Endometrium (tissue), 2 donors: ENCODE data around the gene BLNK.
"Not testable (repeated sequence)": the region's sequence is repeated elsewhere in the genome, so short reads cannot be mapped to it uniquely, and the experiment has no call there.

ENCODE experiments used
- FAIRE-seq: peaks from 2 replicates; lab custom pipeline; 2012; peaks lifted over from hg19 to GRCh38; lab: Jason Lieb, UNC
- donor health status: control.
- donor health status: control.

BLNK gene

DNA sequence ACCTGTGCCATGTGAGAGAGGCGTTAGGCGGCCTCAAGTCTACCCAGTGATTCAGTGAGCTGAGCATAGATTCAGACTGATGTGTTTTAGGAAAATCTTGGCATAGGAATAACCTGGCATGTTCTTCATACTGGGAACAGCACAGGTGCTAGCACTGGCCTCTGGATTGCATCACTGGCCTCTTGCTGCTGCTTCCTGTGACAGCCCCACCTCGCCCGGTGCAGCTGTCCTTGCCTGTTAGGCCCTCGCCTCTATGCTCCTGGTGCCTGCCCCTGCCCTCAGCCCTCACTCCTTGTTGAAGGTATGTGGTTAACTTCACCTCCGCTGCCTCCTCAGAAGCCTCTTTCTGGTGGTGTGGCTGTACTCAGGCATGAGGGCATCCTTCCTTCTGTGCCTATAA, 46.2 kb downstream of the BLNK start:
- no peak for FAIRE-seq

DNA sequence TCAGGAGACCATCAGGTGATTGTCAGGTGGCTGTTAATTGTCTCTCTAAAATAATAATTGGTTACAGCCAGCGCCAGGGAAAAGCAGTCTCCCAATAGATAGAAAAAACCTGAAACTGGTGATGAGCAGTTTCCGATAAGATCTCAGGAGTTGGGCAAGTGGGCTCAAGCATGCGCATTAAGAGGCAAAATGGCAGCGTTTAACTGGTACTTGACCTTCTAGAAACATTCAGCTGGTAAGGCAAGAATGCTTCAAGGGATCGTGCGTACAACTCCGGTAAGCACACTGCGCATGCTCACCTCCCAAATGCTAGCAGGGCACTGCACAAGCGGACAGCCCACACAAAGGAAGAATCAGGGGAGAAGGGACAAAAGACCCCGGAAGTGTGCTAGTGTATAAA, 48.5 kb downstream of the BLNK start:
- no peak for FAIRE-seq

DNA sequence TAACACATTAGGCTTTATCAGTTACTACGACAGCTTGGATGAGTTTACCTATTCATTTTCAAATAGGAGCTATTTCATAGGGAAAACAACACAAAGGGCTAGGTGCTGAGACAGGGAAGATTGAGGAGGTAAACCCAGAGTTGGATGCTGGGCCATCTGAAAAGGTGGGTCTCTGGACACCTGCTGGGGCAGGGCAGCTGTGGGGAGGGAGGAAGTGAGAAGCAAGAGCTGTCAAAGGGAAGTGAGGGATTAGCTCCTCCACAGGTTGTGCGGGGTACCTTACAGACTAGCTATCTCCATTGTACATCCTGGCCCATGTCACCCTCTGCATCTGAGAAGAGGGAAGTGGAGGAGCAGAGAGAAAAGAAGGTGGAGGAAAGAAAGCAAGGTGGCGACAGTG, 48.9 kb downstream of the BLNK start:
- no peak for FAIRE-seq

GRCh38 chr10:96218826-96219225, 52.5 kb downstream of the BLNK start:
- FAIRE-seq, result no peak

GRCh38 chr10:96217711-96218110, 53.7 kb downstream of the BLNK start:
- no peak for FAIRE-seq

DNA sequence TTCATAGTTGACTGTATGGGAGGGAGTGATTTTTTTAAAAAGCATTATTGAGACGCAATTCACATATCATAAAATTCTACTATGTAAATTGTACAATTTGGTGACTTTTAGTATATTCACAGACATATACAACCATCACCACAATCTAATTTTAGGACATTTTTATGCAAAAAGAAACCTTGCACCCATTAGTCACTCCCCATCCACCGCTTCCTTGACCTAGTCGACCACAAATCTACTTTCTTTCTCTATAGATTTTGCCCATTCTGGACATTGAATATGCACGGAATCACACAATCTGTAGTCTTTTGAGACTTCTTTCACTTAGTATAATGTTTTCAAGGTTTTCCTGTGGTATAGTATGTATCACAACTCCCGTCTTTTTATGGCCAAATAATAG, 54.6 kb downstream of the BLNK start:
- FAIRE-seq, result no peak

DNA sequence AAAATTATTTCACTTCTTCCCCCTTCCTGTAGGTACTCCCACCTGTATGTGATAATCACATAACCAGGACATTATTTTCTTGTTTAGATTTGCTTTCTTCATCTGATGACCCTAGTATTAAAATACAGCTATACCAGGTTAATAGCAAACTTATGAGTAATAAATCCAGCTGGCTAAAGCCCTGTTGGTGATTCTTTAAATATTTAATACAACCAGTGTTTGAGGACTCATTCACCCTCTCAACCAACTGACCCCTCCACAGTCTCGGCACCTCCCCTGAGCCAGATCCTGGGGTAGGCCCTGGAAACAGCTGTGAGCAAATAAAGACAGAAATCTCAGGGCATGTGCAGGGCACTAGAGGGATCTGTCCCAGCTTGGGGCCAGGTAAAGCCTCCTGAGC, 58.5 kb downstream of the BLNK start:
- no peak for FAIRE-seq

DNA sequence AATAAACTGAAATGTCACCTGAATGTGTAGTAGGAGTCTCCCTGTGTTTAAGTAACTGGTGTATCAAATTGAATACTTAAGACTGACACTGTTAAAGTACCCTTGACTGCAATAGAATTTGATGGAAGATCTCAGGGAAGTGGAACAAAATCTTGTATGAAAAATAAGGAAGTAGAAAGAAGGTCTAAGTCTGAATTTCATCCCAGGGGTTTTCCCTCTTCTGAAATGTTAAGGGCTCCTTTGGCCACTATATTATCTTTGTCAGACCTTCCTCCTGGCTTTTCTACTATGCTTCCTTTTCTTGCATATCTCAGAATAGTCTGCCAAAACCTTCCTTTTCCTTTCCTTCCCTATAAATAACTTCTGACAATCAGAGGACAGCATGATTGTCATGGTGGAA, 59.6 kb downstream of the BLNK start:
- FAIRE-seq, result no peak

DNA sequence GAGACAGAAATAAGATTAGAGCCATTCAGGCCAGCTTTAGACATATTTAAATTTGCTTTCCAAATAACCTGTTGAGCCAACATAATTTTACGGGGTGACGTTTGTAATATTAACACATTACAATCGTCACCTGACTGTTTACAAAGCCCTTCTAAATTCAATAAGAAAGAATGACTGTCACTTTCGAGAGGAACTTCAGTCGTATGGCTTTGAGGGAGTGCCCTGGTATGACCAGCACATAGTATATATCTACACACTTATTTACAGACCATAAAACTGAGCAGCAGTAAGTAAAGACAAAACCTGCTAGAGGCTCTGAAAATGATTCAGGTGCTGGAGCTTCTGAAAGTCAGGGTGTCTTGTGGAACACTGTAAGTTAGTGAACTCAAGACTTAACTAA, 62.4 kb downstream of the BLNK start:
- no peak for FAIRE-seq

DNA sequence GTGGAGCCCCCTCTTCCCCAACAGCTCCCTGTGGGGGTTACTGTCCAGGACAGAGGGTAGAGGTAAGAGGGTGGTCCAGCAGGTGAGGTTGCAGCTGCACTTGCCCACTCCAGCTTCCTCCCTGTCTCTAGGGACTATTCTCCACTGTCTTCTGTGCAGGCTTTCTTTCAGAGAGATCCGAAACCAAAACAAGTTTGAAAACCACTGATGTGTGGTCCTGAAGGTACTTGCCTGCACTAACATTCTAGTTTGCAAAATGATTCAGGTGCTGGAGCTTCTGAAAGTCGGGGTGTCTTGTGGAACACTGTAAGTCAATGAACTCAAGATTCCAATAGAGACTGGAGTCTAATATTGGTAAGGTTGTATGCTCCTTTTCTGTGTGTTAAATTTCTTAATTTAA, 63.1 kb downstream of the BLNK start:
- no peak for FAIRE-seq

DNA sequence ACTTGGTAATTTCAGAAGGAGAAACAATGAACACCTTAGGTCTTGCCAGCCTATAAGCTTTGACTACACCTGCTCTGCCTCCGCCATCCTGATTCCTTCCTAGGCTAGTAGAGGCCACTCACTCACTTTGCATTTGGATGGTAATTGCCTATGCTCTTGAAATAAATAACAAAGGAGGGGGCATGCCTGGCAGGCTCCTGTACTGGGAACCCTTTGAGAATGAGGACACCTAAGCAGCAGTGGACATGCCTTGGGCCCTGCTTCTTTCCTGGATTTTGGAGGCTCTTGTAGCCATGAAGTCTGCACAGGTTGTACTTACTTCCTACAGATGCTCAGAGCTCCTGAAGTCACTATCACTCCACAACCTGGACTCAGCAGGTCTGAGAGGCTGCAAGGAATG, 65.8 kb downstream of the BLNK start:
- FAIRE-seq, result no peak

DNA sequence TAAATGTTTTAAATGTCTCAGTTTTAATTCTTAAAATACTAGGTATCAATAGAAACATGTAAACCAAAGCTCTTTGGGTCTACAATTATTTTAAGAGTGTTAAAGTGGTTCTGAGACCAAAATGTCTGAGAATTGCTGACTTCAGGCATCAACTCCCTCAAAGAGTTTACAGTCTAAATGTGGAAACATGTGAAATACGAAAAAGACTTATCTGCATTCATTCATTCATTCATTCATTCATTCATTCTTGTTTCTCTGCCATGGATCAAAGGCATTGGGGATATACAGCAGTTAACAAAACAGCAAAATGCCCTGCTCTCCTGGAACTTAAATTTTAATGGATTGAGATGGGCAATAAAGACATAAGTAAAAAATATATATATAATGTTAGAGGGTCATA, 69.8 kb downstream of the BLNK start:
- no peak for FAIRE-seq

DNA sequence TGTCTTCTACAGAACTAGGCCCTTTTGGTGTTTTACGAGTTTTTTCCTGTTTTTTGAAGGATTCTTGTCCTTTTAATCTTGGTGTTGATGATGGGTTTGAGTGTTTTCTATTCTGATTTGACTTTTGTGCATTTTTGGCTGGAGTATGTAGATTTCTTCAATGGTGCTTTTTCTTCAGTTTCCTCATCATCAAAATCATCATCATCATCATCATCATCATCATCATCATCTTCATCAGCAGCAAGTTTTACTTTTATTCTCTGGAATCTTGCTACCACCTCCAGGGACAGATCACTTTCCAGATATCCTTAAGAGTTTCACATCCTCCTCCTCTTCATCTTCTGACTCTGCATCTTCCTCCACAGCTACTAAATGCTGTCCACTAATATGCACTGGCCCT, 81.9 kb downstream of the BLNK start:
- not testable (repeated sequence) for FAIRE-seq

DNA sequence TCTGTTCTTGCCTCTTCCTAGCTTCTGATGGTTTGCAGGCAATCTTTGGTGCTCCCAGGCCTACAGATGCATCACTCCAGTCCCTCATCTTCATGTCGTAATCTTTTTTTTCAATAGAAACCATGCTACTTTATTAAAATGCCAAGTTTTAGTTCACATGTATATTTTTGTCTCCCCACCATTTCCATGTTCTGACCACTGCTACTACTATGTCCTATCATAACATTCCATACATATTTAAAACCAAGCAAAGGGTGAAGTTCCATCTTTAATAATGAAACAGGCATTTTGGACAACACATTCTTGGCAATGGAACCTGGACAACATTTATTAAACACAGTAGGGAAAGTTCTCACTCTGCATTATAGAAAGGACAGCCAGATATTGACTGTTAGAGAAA, 82.5 kb downstream of the BLNK start:
- no peak for FAIRE-seq

DNA sequence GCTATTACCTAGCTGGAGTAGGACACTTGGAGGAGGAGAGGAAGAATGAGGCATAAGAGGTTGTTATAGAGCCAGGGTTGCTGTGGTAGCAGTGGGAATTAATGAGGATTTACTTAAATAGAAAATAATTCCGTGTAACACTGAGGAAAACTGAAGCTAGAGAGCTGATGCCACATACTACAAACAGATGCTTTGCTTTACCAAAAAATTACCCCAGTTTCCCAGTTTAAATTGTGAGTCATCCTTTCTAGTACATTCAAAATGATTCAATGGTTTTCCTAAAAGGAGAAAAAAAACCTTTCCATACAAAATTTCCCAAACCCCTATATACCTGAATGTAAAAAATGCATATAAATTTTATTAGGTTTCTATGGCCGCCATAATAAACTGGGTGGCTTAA, 82.9 kb downstream of the BLNK start:
- FAIRE-seq, result no peak

DNA sequence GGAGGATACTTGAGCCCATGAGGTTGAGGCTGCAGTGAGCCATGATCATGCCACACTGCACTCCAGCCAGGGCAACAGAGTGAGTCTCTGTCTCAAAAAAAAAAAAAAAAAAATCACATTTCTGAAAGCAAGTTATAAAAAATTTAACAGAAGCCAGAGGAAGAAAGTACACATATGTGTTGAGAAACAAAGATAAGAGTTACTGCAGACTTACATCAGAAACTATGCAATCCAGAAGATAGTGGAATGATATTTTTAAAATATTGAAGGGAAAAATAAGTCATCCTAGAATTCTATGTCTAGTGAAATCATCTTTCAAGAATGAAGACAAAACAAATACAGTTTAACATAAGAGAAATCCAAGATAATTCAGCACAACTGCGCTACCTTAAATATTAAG, 94.4 kb downstream of the BLNK start:
- FAIRE-seq, result no peak

GRCh38 chr10:96172666-96173065, 98.7 kb downstream of the BLNK start:
- FAIRE-seq, result no peak

DNA sequence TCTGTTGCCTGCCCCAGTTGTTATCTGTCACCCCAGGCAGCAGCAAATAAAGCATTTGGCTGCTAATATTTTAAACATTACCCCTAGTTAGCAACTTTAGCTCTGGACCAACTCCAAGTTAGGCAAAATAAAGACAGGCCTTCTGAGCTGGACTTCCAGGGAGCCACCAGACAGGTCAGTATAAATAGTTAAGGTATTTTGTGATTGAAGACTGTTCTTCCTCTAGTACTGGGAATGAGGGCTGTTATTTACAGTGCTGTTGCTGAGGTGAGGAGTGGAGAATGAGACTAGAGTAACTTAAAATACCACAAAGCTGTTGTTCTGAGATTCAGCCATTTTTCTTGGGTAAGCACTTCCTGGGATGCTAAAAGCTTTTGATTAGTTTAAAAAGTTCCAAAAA, 101.1 kb downstream of the BLNK start:
- FAIRE-seq, result no peak

- FAIRE-seq, result no peak
Observed at GRCh38 chr10:96168546-96168945, 102.8 kb downstream of the BLNK start.

- FAIRE-seq, result no peak
Observed at GRCh38 chr10:96165726-96166125, 105.6 kb downstream of the BLNK start.

DNA sequence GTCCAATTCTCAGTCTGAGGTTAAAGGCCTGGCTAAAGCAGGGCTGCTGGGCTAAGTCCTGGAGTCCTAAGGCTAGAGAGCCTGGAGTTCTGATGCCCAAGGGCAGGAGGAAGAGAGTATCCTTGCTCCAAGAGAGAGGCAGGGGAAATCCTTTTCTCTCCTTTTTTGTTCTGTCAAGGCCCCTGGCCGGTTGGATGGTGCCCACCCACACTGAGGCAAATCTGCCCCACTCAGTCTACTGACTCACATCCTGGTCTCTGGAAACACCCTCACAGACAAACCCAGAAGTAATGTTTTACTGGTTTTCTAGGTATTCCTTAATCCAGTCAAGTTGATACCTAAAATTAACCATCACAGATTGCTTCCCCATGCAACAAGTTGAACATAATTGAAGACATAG, 118.3 kb downstream of the BLNK start:
- FAIRE-seq, result no peak

DNA sequence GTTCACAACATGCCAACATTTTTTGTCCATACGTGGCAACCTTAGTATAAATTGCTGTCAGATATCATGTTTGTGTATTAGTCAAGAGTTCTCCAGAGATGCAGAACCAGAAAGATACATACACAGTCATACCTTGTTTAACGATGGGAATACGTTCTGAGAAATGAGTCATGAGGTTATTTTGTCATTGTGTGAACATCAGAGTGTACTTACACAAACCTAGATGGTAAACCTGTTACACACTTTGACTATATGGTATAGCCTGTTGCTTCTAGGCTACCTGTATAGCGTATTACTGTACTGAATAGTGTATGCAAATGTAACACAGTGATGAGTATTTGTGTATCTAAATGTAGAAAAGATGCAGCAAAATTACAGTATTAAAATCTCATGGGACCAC, 118.9 kb downstream of the BLNK start:
- FAIRE-seq, result no peak
